Left lobe of liver (tissue), 2 donors: ENCODE measurements around the gene LYZL1. TPM values are rescaled to one million over a fixed set of nuclear protein-coding genes. Genes with fewer than 3 reads are reported as not detected.
"Not testable (repeated sequence)": the region's sequence is repeated elsewhere in the genome, so short reads cannot be mapped to it uniquely, and the experiment has no call there.

Source experiments
- ATAC-seq: fragments of 200-7000 bp; cut with Tn5 transposase; one replicate; pipeline ENCODE4 v1.9.1; 2020; ENCODE audit warnings: mild to moderate bottlenecking, moderate library complexity
- DNase-seq: peaks from one replicate; pipeline ENCODE4 v3.0.0-alpha.2; 2020; ENCODE audit warnings: low spot score
- total RNA-seq: library from RNA; stranded (reverse); gene quantifications from one replicate; pipeline ENCODE4 v1.2.1, GENCODE V29; 2021
- donor health status: DM: no; HTN: no; CAD: no; lungs with moderate emphysema.
- donor health status: DM: no; HTN: yes; CAD: no.

LYZL1 gene
- total RNA-seq, 1 donor from 2014 or later: not detected

DNA sequence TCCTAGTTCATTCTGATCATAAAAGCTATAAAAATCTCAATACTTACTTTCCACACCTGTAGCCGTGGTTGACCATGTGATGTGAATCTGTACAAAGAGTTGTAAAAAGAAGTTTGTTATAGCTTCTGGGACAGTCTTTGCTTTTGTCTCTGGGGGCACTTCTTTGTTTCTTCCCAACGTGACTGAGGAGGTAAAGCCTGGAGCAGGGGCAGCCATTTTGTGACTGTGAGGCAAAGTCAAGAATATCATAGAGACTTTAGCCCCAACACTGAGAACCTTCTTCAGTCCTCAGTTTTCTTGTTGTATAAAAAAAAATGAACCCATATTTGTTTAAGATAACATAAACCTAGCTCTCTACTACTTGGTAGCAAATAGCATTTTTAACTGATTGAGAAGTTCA is 29.4 kb upstream of the LYZL1 start:
- no peak for ATAC-seq
- DNase-seq: no peak

DNA sequence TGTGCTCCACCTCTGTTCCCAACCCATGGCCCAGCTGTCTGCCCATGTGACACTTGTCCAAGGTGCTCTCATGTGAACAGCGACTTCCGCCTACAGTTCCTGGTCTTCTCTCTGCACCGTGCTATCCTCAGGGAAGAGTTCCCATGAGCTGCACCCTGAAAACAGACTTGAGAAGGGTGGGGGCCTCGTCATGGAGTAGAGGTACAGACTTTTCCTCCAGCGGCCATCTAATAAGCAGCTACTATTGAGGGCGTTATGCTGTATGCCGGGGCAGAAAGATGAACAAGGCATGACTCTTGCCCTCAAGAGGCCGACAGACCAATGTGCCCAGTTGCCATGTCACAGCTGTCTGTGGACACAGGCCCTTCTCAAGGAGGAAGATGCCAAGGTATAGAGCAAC is 25.4 kb upstream of the LYZL1 start:
- no peak for ATAC-seq

DNA sequence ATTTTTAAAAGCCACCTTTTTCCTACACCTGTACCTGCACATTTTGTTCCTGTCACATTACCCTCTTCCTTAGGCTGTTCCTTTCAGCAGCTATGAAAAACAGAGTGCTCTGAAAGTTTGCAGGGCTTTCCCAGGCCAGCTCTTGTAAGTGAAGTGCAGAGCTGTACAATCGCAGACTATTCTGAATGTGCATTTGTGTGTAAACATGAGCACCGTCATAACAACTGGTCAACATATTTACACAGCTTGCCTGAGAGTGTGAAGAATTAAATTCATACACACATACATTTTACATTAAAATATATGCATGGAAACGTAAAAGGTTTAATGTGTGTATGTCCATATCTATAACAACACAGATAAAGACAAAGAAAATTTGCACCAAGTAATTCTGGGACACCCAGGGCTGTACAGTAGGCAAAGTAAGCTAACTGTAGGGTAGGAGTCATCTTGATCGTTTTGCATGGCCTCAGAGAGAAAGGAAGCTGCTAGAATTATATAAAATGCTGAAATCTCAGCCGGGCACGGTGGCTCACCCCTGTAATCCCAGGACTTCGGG is 23.6 kb upstream of the LYZL1 start:
- DNase-seq: no peak
- ATAC-seq: no peak

More for the DNA sequence above, 25.4 kb upstream of the LYZL1 start:
- DNase-seq: no peak

DNA sequence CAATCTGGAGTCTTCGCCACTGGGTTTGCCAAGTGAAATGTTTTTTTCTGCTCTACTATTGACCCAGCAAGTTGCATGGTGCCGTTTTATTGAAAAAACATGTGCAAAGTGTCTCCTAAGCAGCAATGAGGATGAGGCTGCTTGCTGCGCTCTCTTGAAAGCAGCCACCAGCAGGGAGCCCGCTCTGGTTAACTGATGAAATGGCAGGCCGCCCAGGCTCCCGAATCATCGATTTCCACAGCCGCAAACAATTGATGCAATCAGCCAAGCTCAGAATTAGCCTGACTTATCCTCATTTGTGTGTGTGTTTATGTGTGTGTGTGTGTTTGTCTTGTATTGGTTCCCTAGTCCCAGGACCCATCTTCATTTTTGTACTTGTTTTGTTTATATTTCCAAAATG is 22.2 kb upstream of the LYZL1 start:
- DNase-seq: peak; percentile 91

DNA sequence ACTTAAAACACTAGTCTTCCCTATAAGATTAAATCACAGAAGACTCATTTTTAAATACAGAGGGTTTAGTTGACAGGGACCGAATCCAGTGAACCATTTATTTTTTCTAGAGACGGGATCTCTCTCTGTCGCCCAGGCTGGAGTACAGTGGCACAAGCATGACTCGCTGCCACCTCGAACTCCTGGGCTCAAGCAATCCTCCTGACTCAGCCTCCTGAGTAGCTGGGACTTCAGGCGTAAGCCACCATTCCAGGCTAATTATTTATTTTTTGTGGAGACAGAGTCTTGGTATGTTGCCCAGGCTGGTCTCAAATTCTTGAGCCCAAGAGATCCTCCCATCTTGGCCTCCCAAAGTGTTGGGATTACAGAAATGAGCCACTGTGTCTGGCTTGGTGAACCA is 20.9 kb upstream of the LYZL1 start:
- DNase-seq (no peak), ATAC-seq (no peak)

More for the DNA sequence above, 22.2 kb upstream of the LYZL1 start:
- peak; percentile 96 for ATAC-seq

DNA sequence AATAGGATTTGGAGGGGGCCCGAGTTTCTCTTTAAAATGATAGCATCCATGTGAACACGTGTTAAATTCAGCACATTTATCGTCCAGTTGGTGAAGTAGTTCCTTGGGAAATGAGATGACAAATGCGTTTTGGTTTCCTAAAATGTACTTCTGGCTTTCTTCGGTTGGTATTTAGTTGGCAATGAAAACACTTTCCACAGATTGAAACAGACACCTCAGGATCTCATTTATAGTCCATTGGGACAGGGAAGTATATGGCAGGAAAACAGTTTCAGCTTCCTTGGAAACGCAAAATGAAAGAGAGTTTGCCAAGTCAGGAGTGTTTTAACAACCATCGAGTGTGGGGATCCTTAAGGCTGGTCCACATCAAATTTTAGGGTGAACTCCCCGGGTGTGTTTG is 19.4 kb upstream of the LYZL1 start:
- ATAC-seq (no peak), DNase-seq (no peak)

DNA sequence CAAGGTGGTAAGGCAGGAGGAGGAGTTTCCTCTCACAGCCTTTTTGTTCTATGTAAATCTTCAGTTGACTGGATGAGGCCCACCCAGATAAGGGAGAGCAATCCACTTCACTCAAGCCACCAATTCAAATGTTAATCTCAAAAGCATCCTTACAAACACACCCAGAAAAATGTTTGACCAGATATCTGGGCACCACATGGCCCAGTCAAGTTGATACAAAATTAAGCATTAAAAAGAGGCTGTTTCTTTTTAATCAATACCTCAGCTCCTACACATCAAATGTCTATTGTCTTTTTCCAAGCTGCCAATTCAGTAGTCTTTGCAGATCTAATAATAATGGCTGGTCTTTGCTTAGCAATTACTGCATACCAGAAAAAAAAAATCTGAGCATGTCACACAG is 18.0 kb upstream of the LYZL1 start:
- ATAC-seq (no peak), DNase-seq (no peak)

DNA sequence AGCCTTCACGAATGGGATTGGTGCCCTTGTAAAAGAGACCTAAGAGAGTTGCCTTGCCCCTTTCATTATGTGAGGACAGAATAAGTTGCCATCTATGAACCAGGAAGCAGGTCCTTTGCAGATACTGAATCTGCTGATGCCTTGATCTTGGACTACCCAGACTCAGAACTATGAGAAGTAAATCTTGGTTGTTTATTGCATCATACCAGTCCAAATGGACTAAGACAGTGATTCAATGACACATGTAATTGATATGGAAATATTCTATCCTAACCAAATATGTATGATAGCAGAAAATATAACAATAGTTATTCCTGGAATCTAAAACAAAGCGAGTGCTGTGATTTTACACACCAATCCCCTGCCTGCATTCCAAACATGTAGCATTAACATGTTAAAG is 17.0 kb upstream of the LYZL1 start:
- DNase-seq: no peak
- ATAC-seq: no peak

DNA sequence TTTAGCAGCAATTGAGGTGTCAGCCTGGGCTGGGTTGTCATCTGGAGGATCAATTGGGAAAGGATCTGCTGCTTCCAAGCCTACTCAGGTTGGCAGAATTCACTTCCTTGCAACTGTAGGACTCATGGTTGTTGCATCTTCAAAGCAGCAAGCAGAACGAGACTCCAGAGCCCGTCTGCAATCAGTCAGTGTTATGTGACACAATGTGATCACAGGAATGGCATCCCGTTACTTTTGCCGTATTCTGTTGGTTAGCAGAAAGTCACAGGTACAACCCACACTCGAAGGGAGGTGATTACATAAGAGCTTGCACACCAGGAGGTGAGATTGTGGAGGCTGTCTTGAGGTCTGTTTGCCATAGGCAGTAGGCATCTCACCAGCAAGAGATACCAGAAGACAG is 15.4 kb upstream of the LYZL1 start:
- ATAC-seq (no peak), DNase-seq (no peak)

DNA sequence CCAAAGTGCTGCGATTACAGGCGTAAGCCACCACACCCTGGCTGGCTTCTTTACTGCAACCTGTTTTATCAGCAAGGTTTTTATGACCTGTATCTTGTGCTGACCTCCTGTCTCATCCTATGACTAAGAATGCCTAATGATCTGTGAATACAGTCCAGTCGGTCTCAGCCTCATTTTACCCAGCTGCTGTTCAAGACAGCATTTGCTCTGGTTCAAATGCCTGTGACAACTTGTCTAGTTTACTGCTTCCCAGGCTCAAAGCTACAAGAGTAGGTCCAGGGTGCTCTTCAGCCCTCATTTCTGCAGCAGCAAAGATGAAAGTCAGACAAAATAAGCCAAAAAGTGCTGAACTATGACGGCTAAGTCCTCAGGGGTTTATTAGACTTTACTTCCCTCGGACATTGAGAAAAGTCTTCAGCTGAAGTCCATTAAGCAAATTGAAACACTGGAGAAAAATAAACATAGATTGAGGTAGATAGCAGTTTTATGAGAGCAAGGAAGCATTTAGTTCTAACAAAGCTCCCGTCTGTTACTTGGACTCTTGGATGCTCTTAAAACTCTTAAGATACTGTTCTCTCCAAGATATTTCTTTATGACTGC is 12.5 kb upstream of the LYZL1 start:
- ATAC-seq: no peak
- DNase-seq: no peak

DNA sequence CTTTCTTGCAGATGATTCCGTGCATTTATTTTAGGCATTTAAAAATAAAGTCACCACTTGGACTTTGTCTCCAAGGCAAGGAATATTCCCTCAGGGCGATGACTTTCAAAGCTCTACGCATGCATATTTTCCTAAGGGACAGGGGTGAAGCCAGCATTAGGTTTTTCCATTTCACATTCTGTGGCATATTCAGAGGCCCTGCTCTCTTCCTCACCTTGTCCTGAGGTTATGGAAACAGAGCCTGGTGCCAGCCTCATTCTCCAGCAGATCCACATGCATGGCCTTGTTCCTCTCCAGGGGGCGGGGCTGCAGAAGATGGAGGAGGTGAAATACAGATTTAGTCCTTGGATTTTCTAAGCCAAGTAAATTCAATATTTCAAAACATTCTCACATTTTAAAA is 11.6 kb upstream of the LYZL1 start:
- DNase-seq (no peak), ATAC-seq (peak; percentile 48)

DNA sequence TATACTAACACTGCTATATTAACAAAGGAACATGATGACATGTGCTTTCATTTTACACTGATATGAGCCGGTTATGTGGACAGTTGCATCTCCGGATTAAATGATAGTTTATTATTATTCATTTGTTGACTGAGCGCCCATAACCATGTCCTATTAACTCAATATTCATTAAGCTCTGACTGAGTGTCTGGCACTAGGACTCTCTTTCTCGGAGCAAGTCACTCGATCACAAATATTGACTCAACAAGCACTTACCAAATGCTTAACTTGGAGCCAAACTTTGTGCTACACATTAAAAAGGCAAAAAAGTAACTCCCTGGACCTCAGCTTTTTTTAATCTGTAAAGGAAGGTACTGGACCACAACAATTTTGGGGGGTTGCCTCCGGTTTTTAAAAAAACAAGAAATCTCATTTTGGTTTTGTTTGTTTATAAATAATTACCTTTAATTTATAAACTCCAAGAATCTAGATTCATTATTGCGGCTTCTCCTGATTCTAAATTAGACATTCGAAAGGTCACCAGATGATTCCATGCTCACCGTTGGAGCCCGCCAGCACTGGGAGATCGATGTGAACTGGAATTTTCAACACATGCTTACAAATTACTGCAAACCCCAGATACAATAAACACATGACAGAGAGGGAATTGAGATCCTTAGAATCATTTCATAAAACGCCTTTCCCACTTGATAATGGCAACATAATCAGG is 8.9 kb upstream of the LYZL1 start:
- DNase-seq (peak; percentile 54), ATAC-seq (peak; percentile 85)

DNA sequence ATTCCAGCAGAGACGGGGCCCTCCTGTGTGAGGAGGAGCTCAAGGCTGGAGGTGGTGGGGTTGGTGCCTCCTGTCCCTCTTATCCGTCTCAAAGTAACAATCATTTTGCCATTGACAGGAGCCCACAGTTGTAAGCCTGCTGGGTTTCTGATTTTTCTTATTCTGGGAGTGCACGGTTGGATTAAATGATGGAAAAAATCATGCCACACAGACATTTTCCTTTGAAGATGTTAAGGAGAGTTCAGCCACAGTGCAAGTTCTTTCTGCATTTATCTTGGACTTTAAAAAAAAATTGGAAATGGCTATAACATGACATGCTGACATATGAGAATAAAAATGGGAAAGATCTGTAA is 8.4 kb upstream of the LYZL1 start:
- ATAC-seq (peak; percentile 45), DNase-seq (no peak)

DNA sequence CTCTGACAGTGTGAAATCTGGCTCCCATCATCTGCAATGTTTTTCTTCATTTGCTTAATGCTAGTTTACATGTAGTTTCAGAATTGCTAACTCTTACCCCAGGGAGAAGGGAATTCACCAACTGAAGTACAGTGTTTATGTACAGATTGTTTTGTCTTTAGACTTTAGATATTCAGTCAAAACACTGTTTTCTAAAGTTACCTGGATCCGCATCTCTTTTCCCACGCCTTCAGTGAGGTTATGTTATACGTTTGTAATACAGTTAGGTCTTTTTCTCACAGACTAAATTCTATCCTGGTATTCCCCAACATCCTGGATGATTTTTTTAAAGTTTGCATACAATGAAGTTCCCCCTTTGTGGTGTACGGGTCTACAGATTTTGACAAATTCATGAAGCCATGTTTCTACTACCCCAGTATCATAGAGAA is 3.2 kb upstream of the LYZL1 start:
- ATAC-seq (no peak), DNase-seq (no peak)

DNA sequence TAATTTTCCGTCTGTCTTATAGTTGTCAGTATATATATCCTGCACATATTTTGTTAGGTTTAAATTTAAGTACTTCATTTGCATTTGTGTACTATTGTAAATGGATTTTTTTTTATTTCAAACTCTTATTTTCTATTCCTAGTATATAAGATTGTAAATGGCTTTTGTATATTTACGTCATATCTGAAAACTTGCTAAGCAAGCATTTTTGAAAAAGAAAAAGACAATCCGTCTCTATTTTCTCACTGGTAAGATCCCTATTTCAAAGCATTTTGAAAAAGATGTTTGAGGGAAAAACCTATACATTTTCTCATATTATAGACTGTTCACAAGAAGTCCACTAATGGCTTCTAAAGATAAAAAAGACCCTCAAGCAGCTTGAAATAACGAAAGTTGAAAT is 1.2 kb upstream of the LYZL1 start:
- no peak for ATAC-seq
- DNase-seq: no peak

DNA sequence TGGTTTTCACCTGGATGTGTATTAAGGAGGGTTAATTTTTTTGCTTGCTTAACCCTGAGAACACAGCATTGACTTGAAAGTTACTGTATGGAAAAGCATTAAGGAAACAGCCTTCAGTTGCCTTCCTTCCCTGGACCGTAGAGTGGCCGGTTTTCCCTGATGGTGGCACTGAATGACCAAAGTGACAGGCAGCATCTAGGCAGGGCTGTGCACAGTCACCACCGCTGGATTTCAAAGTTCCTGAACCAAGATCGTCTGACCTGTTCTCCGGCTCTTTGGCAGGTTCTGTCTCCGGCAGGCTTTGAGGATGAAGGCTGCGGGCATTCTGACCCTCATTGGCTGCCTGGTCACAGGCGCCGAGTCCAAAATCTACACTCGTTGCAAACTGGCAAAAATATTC is 2.7 kb downstream of the LYZL1 start:
- not testable (repeated sequence) for DNase-seq, ATAC-seq

DNA sequence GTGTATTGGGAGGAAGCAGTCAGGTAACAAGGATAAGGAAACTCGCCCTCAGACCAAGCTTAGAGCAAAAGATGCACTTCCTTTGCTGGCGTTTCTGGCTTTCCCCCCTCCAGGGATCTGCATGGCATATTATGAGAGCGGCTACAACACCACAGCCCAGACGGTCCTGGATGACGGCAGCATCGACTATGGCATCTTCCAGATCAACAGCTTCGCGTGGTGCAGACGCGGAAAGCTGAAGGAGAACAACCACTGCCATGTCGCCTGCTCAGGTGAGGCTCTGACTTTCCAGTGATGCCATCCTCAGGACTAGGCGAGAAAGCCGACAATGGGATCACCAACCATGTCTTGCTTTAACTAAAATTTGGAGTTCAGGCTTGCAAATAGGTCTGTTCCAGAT is 3.5 kb downstream of the LYZL1 start:
- ATAC-seq, DNase-seq: not testable (repeated sequence)

DNA sequence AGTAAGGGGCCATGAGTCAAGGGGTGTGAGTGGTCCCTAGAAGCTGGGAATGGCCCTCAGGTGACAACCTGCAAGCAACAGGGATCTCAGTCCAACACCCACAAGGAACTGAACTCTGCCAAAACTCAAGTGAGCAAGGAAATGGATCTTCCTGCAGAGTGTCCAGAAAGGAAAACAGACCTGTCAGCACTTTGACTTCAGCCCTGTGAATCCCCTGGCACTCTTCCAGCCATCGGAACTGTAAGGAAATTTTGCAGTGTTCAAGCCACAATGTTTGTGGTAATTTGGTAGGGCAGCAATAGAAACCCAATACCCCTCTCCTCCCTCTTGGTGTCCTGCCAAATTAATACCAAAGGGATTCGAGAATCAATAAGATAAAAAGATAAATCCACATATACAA is 6.9 kb downstream of the LYZL1 start:
- ATAC-seq (no peak), DNase-seq (no peak)

DNA sequence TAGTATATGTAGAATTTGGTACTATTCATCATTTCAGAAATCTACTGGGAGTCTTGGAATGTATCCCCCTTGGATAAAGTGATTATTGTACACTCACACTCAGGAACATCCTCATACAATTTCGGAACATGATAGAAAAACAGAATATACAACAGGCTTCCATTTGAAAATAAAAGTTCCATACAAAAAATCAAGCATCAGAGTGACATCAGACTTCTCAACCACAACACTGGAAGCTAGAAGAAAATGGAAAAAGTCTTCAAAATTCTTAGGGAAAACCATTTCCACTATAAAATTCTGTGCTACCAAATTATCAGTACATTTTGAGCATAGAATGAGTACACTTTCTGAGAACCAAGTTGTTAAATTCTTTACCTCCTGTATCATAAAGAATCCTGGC is 8.8 kb downstream of the LYZL1 start:
- DNase-seq (no peak), ATAC-seq (no peak)

DNA sequence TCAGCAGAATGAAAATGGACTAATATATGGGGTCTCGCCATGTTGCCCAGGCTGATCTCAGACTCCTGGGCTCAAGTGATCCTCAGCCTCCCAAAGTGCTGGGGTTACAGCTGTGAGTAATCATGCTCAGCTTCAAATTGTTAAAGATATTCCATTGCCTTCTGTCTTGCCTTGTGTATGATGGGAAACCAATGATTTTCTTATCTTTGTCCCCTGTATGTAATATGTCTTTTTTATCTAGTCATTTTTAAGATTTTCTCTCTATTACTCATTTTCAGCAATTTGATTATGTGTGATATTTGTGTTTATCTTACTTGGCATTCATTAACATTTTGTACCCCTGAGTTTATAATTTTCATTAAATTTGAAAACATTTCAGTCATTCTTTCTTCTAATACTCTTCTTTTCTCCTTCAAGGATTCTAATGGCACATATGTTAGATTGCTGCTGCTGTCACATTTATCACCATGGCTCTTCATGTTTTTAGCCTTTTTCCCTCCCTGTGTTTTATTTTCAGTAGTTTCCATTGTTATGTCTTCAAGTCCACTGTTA is 12.6 kb downstream of the LYZL1 start:
- no peak for DNase-seq
- no peak for ATAC-seq

DNA sequence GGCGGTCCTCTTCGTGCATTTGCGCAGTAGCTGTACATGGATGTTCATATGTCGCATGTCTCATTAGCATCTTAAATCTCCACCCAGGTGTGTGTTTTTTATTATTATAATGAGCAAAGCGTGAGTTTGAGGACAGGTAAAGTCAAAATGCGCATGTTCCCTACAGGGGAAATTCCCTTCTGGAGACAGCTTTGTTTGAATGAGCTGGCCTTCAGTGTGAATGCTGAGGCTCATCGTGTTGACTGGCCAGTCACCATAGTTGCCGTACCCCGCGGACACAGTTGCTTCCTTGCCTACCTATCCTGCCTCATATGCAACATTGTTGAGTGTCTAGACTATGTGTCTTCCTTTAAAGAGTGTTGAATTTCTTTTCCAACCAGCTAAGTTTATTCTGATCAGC is 13.6 kb downstream of the LYZL1 start:
- no peak for DNase-seq
- ATAC-seq: no peak

DNA sequence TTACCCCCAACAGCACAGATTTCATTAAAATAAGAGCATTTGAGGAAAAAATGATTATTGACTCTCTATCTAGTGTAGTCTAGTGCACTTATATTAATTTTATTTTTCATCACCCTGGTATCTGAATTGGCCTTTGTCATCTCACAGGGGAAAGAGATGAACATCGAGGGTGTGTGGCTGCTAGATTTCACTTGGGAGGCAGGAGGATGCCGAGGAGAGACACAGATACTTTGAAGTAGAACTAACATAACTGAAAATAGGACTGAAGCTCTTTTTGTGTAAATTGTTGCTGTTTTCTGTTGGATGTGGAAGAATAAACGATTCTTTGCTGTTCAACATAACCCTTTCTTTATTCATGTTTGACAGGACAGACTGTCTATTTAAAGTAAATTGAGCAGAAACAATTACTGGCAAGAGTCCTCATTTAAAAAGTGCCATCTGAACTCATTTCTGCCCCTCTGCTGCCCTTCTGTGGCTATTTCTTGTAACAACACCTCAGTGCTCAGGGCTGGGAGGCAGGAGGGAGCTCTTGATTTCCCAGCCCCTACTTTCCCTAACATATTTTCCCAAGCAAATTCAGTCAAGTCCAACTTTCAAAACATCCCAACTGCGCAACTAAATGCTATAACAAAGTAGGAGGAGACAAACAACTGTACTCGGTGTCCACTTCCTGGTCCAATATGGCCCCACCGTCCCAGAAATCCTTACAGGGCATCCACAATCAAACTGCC is 15.6 kb downstream of the LYZL1 start:
- DNase-seq (peak; percentile 61), ATAC-seq (peak; percentile 99)
